ENCODE measurements around the gene GMPR.
A peak's percentile ranks its signal among the peaks of the same experiment; 100 is the strongest.
"Not testable (repeated sequence)": the region's sequence is repeated elsewhere in the genome, so short reads cannot be mapped to it uniquely, and the experiment has no call there.

The GMPR gene

DNA sequence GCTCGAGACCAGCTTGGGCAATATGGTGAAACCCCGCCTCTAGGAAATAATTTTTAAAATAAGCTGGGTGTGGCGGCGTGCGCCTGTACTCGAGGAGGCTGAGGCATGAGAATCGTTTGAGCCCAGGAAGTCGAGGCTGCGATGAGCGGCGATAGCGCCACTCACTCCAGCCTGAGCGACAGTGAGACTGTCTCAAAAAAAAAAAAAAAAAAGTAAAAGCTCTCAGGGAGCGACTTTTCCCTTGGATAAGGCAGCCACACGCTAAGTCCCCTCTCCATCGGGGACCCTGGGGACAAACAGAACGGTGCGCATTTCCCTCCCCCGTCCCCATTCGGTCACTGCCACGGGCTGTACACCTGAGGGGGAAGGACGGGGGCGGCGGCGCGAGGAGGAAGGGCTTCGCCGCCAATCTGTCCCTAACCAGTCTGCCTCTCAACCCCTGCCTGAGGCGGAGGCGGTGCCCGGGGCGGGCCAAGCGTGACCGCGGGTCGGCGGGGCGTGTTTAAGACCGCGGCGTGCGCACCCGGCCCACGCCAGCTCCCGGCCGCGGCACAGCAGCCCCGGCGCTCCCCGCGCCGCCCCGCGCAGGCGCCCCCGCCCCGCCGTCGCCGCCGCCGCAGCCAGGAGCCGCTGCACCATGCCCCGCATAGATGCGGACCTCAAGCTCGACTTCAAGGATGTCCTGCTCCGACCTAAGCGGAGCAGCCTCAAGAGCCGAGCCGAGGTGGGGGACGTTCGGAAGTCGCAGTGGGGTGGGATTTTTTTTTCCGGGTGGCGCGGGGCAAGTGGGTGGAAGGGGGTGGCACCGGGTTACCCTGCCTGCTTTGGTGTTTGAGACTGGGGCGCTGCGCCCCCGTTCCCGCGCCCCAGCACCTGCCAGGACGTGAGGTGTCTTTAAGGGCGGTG is at the start of gene GMPR:
Gene GMPR (plus strand): TSS at position 531 of the 906 bp plus-strand sequence. CDS start 107 bp downstream, at position 638.
- peak; percentile 59 for DNase-seq

DNA sequence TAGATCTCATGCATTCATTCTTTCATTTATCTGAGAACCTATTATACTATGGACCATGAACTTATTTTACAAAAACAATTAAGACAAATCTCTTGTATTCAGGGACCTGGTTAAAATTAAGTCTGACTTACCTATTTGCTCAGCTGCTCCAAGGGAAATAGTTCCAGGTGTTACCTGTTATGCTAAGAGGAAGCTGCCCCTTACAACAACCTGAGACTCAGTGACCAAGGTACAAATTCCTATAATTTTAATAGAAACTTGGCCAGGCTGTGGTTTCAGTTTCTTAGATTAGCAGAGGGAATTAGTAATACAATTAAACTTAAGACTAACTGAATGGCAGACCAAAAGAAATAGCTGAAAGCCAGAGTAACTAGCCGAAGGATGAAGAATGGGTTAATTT is 48.2 kb upstream of the GMPR start:
- no peak for DNase-seq

DNA sequence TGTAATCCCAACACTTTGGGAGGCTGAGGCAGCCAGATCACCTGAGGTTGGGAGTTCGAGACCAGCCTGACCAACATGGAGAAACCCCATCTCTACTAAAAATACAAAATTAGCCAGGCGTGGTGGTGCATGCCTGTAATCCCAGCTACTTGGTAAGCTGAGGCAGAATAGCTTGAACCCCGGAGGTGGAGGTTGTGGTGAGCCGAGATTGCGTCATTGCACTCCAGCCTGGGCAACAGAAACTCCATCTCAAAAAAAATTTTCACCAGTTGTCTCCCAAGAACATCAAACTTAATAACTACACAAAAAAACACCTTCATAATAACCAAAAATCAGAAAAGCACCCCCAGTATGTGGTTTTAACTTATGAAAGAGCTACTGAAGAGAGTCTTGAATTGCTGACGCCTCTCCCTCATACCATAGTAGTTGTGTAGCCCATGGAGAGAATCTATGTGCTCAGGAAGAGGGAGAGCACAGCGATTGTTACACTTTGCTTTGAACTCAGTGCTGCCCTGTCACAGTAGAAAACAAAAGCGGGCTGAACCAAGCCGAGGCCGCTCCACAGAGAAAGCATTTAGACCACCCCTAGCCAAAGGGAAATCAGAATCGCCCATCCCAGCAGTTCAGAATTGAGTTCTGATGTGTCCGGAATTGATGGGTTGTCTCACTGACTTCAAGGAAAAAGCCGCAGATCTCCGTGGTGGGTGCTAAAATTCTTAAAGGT is 42.0 kb upstream of the GMPR start:
- DNase-seq, result no peak

DNA sequence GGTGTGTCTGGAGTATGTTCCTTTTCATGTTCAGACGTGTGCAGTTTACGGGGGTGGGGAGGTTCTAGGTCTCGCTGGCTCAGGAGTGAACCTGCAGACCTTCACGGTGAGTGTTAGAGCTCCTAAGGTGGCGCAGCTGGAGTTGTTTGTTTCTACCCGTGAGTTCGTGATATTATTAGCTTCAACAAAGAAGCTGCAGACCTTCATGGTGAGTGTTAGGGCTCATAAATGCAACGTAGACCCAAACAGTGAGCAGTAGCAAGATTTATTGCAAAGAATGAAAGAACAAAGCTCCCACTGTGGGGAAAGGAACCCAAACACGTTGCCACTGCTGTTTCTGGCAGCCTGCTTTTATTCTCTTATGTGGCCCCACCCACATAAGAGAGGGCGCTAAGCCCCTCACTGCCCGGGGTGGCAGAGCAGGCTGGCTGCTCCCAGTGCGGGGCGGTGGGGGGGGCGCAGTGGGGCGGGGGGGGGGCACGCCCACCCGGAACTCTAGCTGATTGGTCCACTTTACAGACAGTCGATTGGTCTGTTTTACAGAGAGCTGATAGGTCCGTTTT is 41.3 kb upstream of the GMPR start:
- DNase-seq, result no peak

DNA sequence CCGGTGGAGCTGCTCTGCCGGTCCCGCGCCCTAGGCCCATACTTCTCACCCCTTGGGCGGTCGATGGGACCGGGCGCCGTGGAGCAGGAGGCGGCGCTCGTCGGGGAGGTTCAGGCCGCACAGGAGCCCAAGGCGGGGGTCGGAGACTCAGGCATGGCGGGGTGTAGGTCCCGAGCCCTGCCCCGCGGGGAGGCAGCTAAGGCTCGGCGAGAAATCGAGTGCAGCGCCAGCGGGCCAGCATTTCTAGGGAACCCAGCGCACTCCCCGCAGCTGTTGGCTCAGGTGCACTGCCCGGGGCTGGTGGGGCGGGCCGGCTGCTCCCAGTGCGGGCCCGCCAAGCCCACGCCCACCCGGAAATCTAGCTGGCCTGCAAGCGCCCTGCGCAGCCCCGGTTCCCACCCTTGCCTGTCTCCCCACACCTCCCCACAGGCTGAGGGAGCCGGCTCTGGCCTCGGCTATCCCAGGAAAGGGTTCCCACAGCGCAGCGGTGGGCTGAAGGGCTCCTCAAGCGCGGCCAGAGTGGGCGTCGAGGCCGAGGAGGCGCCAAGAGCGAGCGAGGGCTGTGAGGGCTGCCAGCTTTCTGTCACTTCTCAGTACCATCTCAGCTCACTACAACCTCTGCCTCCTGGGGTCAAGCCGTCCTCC is 40.2 kb upstream of the GMPR start:
- DNase-seq, result no peak

DNA sequence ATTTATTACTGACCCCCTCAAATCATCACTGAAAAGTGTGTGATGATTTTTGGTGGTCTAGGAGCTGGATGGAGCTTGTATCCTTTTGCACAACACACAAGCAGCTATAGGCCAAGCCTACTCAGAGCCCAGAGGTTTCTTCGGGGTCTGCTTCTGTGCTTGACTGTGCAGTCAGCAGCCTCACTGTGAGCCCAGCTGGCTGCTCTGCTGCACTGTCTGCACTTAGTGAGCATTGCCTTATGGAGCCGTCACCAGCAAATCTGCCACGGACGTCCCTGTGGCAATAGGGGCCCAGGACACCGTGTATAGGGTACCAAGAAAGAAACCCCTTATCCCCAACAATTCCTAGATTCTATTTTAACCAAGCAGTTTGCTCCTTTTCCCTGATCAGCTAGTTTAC is 38.6 kb upstream of the GMPR start:
- DNase-seq, result no peak

DNA sequence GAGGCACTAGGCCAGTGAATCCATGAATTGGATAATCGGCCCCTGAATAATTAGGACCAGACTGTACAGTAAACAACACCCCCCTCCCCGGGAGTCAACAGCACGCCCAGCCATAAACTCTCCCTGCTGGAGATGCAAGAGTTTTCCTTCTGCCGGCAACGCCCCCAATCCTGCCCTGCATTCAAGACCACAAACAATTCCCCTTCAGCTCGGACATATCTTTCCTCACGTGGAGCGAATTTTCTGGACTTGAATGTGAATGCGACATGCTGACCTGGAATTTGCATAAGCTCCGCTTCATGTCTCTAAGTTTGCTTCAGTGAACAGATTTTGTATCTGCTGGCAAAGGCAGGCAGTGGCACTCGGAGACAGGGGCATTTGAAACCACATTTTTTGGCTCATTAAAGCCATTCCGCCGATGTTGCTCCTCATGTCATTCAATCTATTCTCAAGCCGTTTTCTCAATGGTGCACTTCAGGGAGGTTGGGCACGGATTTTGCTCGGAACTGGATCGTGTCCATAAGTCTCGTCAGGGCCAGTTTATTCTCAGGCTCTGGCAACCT is 38.0 kb upstream of the GMPR start:
- no peak for DNase-seq

DNA sequence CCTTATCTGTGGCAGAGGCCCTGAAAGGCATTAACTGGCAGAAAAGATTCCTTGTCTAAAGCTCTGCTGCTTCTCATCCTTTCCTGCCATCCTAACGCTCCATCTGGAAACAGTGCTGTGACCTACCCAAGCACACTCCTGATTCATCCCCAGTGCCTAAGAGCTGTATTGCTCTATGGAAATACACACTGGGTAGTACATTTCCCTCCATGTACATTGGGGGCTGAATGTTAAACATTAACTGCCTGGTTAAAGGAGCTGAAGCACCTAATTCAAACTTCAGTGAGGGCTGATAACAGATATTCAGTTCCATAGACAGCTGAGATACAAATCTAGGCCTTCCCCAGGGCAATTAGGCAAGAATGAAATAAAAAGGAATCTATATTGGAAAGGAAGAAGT is 36.7 kb upstream of the GMPR start:
- no peak for DNase-seq

DNA sequence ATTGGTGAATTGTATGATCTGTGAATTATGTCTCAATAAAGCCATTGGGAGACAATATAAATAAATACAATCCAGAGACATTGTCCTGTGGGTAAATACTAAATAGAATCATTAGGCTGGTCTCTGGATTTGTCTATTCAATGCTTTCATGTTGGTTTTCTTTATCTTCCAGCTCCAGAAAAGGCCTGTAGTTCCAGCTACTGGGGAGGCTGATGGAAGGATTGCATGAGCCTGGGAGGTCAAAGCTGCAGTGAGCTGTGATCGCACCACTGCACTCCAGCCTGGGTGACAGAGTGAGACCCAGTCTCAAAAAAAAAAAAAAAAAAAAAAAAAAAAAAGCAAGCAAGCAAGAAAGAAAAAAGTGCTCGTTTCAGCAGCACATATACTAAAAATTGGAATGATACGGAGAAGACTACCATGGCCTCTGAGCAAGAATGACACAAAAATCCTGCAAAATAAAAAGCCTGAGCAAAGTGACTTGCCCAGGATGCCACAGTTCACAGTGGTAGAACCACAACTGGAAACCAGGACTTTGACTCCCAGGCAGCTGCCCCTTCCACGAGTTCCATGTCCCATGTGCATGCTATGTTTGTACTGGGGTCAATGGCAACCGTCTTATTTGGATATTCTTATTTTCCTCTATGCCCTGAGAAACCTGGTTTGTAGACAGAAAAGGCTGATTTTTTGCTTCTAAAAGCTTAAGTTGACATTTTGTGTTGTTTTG is 33.6 kb upstream of the GMPR start:
- DNase-seq, result no peak

DNA sequence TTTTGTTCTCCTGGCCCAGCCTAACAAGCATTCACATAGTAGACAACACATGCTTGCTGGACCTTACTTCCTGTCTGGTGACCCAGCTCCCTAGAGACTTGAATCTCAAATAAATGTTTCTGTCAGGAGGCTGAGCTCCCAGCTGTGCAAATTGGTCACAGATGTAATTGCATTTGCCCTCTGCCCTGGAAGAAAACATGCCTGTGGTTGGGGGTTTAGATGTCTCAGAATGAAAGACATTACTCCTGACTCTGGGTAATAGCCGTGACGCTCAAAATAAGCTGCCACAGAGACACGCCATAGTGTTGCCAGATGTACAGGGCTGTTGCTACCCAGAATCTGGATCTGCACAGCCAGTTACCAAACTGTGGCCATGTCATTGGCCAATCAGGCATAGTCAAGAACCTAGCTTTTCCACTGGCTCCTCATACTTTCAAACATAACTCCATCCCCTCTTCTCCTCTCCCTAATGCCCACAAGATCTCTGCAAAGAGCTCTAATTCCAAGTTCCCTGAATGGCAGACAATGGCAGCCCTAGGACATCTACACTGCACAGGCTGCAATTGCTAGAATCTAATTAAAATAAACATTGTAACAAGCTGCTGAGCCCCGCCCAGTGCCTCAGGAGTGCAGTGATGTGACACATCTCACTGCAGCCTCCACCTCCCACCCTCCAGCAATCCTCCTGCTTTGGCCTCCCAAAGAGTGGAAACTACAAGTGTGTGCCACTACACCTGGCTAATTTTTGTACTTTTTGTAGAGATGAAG is 32.8 kb upstream of the GMPR start:
- no peak for DNase-seq

DNA sequence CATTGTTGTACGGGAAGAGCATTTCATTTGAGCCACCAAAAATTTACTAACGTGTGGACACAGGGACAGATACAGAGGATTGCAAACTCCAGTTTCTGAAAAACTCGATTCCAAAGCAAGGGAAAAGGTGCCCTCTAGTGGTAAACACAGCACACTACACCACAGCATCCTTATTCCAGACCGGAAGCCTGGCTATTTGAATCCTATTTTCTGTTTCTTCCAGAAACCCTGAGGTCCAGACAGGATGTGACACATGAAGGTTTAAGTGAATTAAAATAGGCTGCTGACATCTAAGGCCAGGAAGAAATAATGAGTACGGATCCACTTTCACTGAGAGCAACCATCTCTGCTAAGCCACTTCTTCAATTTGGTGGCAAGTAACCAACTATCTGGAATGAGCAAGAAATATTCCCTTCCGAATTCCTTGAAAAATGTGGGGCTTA is 31.8 kb upstream of the GMPR start:
- DNase-seq, result peak; percentile 44

DNA sequence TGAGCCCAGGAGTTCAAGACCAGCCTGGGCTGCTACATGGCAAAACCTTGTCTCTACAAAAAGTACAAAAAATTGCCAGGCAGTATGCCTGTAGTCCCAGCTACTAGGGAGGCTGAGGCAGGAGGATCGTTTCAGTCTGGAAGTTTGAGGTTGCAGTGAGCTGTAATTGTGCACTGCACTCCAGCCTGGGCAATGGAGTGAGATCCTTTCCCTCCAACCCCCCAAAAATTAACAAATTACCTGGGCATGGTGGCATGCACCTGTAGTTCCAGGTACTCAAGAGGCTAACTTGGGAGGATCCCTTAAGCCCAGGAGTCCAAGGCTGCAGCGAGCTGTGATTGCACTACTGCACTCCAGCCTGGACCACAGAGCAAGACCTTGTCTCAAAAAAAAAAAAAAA is 29.4 kb upstream of the GMPR start:
- no peak for DNase-seq

DNA sequence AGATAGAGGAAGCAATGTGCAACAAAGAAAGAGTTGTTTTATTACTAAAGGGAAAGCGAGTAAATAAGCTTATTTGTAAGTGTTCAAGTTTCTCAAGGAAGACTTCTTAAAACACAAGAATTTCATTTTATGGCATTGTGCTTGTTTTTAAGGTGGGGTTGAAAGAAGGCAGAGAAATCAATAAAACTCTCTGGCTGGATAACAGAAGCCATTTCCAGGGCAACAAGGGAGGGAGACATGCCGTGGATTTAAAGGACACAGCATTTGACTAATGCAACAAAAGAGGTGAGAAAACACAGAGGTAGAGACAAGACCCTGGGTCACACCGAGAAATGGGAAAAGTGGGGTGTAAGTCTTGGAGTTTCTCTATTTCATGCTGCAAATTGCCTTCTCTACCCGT is 28.8 kb upstream of the GMPR start:
- no peak for DNase-seq

DNA sequence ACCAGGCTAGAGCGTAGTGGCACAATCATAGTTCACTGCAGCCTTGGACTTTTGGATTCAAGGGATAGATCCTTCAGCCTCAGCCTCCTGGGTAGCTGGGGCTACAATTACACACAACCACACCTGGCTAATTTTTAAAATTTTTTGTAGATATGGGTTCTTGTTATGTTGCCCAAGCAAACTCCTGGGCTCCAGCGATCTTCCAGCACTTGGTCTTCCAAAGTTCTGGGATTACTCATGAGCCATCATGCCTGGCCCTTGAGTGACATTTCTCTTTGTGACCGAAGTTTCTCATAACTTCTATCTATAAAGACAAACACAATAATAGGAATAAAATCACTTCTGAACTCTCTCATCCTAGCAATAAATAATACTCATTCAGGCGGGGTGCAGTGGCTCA is 26.1 kb upstream of the GMPR start:
- DNase-seq, result no peak

DNA sequence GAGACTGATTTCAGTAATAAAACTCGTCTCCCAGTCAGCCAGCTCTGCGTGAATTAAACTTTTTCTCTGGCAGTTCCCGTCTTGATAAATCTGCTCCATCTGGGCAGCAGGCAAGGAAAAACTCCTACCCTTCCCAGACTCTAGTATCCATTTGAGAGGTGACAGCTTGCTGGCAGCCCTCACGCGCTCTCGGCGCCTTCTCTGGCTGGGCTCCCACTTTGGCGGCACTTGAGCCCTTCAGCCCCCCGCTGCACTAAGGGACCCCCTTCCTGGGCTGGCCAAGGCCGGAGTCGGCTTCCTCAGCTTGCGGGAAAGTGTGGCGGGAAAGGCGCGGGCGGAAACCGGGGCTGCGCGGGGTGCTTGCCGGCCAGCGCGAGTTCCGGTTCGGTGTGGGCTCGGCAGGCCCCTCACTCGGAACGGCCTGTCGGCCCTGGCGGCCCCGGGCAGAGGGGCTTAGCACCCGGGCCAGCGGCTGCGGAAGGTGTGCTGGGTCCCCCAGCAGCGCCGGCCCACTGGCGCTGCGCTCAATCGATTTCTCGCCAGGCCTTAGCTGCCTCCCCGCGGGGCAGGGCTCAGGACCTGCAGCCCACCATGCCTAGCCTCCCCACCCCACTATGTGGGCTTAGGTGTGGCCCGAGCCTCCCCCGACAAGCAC is 21.8 kb upstream of the GMPR start:
- no peak for DNase-seq

DNA sequence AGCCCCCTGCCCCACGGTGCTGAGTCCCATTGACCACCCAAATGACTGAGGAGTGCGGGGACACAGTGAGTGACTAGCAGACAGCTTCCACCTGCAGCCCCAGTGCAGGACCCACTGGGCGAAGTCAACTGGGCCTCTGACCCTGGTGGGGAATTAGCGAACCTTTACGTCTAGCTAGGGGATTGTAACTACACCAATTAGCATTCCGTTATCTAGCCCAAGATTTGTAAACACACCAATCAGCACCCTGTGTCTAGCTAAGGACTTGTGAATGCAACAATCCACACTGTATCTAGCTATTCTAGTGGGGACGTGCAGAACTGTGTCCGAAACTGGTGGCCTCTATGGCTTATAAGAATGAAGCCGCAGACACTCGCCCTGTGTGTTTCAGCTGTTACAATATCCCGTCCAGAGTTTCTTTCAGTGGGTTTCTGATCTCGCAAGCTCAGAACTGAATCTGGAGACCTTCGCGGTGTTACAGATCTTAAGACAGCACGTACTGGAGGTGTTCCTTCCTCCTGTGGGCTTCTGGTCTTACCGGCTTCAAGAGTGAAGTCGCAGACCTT is 21.1 kb upstream of the GMPR start:
- no peak for DNase-seq

DNA sequence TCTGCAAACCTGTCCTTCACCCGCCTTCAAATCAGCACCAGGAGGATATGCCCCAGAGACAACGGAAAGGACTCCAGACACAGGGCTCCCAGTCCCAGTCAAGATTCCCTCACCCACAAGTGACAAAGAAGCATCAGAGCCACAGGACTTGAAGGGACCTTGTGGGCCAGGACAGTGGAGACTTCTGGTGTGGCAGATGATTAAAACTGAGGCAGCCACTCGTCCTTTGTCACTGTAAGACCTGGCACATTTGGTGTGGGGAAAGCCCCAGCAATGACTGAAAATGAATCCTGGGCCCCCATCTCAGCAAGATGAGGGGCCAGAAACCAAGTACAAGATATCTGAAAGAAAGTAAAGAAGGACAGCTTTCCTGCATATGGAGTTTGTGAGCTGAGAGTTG is 15.6 kb upstream of the GMPR start:
- no peak for DNase-seq

DNA sequence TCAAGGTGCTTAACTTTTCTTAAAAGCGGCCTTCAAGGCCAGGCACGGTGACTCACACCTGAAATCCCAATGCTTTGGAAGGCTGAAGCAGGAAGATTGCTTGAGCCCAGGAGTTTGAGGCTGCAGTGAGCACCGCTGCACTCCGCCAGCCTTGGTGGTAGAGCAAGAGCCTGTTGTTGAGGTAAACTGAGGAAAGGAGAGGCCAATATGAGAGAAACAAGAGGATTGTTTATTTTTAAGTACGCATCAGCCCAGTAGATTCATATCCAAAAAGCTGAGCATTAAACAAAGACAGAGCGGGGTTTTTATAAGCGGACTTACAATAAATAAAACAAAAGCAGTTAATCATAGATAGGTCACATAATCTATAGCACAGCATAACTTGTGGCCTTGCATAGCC is 15.0 kb upstream of the GMPR start:
- DNase-seq, result no peak

DNA sequence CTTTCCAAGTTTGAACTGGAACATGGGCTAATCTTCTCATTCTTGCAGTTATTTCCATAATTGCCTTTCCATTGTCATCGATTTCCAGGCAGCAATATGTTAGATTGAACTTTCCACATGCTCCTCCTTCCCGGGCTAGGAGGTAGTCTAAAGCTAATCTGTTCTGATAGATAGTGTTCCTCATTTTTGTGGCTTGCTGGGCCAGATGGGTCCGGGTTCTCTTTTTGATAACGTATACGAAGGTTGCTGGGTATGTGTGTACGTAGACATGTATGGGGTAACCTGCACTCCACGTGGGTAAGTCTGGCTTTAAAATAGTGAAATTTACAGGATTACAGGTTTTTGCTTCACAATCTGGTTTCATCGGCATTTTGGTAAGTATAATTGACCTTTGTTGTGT is 14.0 kb upstream of the GMPR start:
- DNase-seq, result no peak

DNA sequence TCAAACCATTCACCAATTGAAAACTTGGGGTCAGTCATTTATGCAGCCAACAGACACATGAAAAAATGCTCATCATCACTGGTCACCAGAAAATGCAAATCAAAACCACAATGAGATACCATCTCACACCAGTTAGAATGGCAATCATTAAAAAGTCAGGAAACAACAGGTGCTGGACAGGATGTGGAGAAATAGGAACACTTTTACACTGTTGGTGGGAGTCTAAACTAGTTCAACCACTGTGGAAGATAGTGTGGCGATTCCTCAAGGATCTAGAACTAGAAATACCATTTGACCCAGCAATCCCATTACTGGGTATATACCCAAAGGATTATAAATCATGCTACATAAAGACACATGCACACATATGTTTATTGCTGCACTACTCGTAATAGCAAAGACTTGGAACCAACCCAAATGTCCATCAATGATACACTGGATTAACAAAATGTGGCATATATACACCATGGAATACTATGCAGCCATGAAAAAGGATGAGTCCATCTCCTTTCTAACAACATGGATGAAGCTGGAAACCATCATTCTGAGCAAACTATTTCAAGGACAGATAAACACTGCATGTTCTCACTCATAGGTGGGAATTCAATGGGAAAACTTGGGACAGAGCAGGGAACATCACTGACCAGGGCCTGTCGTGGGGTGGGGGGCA is 13.2 kb upstream of the GMPR start:
- DNase-seq, result not testable (repeated sequence)

Data from CD4-positive, alpha-beta T cell treated with Interleukin-4 for 4 hours (primary cell).